Right kidney (tissue), 1 donor: ENCODE results near the gene SALL1.

Source experiments
- DNase-seq: peaks from one replicate; pipeline ENCODE4 v3.0.0-alpha.2; 2016

SALL1 gene

GRCh38 chr16:51141541-51141940 is 9.5 kb downstream of the SALL1 start:
- no peak for DNase-seq

- no peak for DNase-seq
These were observed 10.0 kb downstream of the SALL1 start for GRCh38 chr16:51141106-51141505.

- DNase-seq, result no peak
These were observed 11.0 kb downstream of the SALL1 start for GRCh38 chr16:51140112-51140511.

- DNase-seq, result no peak
These were observed 11.5 kb downstream of the SALL1 start for GRCh38 chr16:51139568-51139967.

GRCh38 chr16:51138178-51138577 is 12.9 kb downstream of the SALL1 start:
- no peak for DNase-seq

- no peak for DNase-seq
These were observed 14.0 kb downstream of the SALL1 start for GRCh38 chr16:51137097-51137496.

GRCh38 chr16:51134876-51135275 is 16.2 kb downstream of the SALL1 start:
- peak; percentile 56 for DNase-seq

GRCh38 chr16:51134269-51134812 is 16.7 kb downstream of the SALL1 start:
- peak; percentile 85 for DNase-seq

- DNase-seq, result peak; percentile 69
These were observed 17.4 kb downstream of the SALL1 start for GRCh38 chr16:51133688-51134087.

- DNase-seq, result peak; percentile 57
These were observed 17.9 kb downstream of the SALL1 start for GRCh38 chr16:51133183-51133582.

GRCh38 chr16:51132490-51133115 is 18.5 kb downstream of the SALL1 start:
- no peak for DNase-seq

GRCh38 chr16:51131619-51132018 is 19.5 kb downstream of the SALL1 start:
- DNase-seq, result no peak

GRCh38 chr16:51129105-51129504 is 22.0 kb downstream of the SALL1 start:
- peak; percentile 53 for DNase-seq

- DNase-seq, result no peak
These were observed 25.1 kb downstream of the SALL1 start for GRCh38 chr16:51125992-51126391.

GRCh38 chr16:51124896-51125295 is 26.2 kb downstream of the SALL1 start:
- no peak for DNase-seq

- DNase-seq, result no peak
These were observed 29.2 kb downstream of the SALL1 start for GRCh38 chr16:51121850-51122249.

GRCh38 chr16:51120730-51121347 is 30.2 kb downstream of the SALL1 start:
- no peak for DNase-seq

- no peak for DNase-seq
These were observed 30.9 kb downstream of the SALL1 start for GRCh38 chr16:51119973-51120729.

- no peak for DNase-seq
These were observed 31.5 kb downstream of the SALL1 start for GRCh38 chr16:51119556-51119955.

- no peak for DNase-seq
These were observed 34.7 kb downstream of the SALL1 start for GRCh38 chr16:51116353-51116752.

GRCh38 chr16:51114382-51114781 is 36.7 kb downstream of the SALL1 start:
- DNase-seq, result no peak

GRCh38 chr16:51113236-51114125 is 37.6 kb downstream of the SALL1 start:
- no peak for DNase-seq
